ENCODE results near the gene SYNJ2. TPM values are rescaled to one million over a fixed set of nuclear protein-coding genes. Genes with fewer than 3 reads are reported as not detected.
A peak's percentile ranks its signal among the peaks of the same experiment; 100 is the strongest.

Gene SYNJ2
- polyA plus RNA-seq, 10 donors = 8.0 to 12.8 (median 9.7) TPM

- no peak for DNase-seq
Observed at GRCh38 chr6:158056355-158056754, 74.7 kb downstream of the SYNJ2 start.

GRCh38 chr6:158056804-158057203, 75.1 kb downstream of the SYNJ2 start:
- DNase-seq = no peak

- DNase-seq = peak in 1 of 3 donors; percentile 91
Observed at GRCh38 chr6:158057213-158057987, 75.7 kb downstream of the SYNJ2 start.

- DNase-seq = peak in 1 of 3 donors; percentile 66
Observed at GRCh38 chr6:158058171-158058651, 76.5 kb downstream of the SYNJ2 start.

GRCh38 chr6:158059108-158059507, 77.4 kb downstream of the SYNJ2 start:
- DNase-seq = no peak

- DNase-seq = peak; percentile 83 to 94 (median 91)
Observed at GRCh38 chr6:158060455-158061360, 79.0 kb downstream of the SYNJ2 start.

- no peak for DNase-seq
Observed at GRCh38 chr6:158061361-158061708, 79.7 kb downstream of the SYNJ2 start.

GRCh38 chr6:158061709-158062461, 80.2 kb downstream of the SYNJ2 start:
- peak in 1 of 3 donors; percentile 56 for DNase-seq

GRCh38 chr6:158063736-158064135, 82.1 kb downstream of the SYNJ2 start:
- DNase-seq = no peak

GRCh38 chr6:158064725-158065251, 83.1 kb downstream of the SYNJ2 start:
- DNase-seq = no peak

- DNase-seq = no peak
Observed at GRCh38 chr6:158066136-158066781, 84.6 kb downstream of the SYNJ2 start.

GRCh38 chr6:158067436-158068015, 85.9 kb downstream of the SYNJ2 start:
- DNase-seq = no peak

GRCh38 chr6:158068156-158068892, 86.7 kb downstream of the SYNJ2 start:
- no peak for DNase-seq

GRCh38 chr6:158068893-158069799, 87.5 kb downstream of the SYNJ2 start:
- no peak for DNase-seq

- DNase-seq = no peak
Observed at GRCh38 chr6:158069800-158070195, 88.1 kb downstream of the SYNJ2 start.

GRCh38 chr6:158070513-158070912, 88.8 kb downstream of the SYNJ2 start:
- DNase-seq = no peak

GRCh38 chr6:158071121-158072082, 89.7 kb downstream of the SYNJ2 start:
- DNase-seq = no peak

Measured in muscle of back (tissue), 11 donors.